ENCODE measurements around the gene SLF2.

DNA sequence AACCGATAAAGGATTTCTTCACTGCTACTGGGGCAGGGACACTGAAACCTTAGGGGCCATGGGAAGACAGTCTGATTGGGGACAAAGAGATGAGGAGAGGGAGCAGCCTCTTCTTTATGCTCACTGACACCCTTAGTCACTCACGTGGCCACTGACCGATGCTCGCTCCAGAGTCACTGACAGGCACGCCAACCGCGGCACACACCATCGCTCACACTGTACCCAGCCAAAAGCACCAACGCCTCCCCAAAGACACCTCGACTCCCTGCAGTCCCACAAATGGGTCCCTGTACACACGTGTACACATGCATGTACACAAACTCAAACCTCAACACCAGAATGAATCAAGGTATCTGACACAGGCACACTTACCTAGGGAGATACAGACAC is 35.3 kb upstream of the SLF2 start:
- TF ChIP-seq, protein P1, sequence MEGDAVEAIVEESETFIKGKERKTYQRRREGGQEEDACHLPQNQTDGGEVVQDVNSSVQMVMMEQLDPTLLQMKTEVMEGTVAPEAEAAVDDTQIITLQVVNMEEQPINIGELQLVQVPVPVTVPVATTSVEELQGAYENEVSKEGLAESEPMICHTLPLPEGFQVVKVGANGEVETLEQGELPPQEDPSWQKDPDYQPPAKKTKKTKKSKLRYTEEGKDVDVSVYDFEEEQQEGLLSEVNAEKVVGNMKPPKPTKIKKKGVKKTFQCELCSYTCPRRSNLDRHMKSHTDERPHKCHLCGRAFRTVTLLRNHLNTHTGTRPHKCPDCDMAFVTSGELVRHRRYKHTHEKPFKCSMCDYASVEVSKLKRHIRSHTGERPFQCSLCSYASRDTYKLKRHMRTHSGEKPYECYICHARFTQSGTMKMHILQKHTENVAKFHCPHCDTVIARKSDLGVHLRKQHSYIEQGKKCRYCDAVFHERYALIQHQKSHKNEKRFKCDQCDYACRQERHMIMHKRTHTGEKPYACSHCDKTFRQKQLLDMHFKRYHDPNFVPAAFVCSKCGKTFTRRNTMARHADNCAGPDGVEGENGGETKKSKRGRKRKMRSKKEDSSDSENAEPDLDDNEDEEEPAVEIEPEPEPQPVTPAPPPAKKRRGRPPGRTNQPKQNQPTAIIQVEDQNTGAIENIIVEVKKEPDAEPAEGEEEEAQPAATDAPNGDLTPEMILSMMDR (conservative IDR thresholded peaks at IDR 0.05), result no peak
- TF ChIP-seq ZFX (IDR thresholded peaks at IDR 0.05), result no peak

Data from C4-2B (cell line).